ENCODE data around the gene DGLUCY. TPM values are rescaled to one million over a fixed set of nuclear protein-coding genes. Genes with fewer than 3 reads are reported as not detected.
"Not testable (repeated sequence)": the region's sequence is repeated elsewhere in the genome, so short reads cannot be mapped to it uniquely, and the experiment has no call there.

The DGLUCY gene
- total RNA-seq, 1 experiment from 2014 or later: 37.9 TPM

GRCh38 chr14:91138511-91139359 is 24.9 kb downstream of the DGLUCY start:
- DNase-seq (ENCODE audit: low spot score): peak; percentile 41

- DNase-seq (ENCODE audit: low spot score): no peak
Observed at GRCh38 chr14:91139776-91140175, 25.9 kb downstream of the DGLUCY start.

GRCh38 chr14:91140672-91141071 is 26.8 kb downstream of the DGLUCY start:
- peak; percentile 62 for DNase-seq (ENCODE audit: low spot score)

- no peak for DNase-seq (ENCODE audit: low spot score)
Observed at GRCh38 chr14:91142214-91142668, 28.4 kb downstream of the DGLUCY start.

GRCh38 chr14:91143862-91144261 is 30.0 kb downstream of the DGLUCY start:
- DNase-seq (ENCODE audit: low spot score): no peak

- DNase-seq (ENCODE audit: low spot score): no peak
Observed at GRCh38 chr14:91144425-91145145, 30.7 kb downstream of the DGLUCY start.

GRCh38 chr14:91145391-91146160 is 31.7 kb downstream of the DGLUCY start:
- no peak for DNase-seq (ENCODE audit: low spot score)

GRCh38 chr14:91146661-91147060 is 32.8 kb downstream of the DGLUCY start:
- no peak for DNase-seq (ENCODE audit: low spot score)

- DNase-seq (ENCODE audit: low spot score): peak; percentile 68
Observed at GRCh38 chr14:91149462-91149861, 35.6 kb downstream of the DGLUCY start.

GRCh38 chr14:91152499-91152898 is 38.6 kb downstream of the DGLUCY start:
- no peak for DNase-seq (ENCODE audit: low spot score)

- no peak for DNase-seq (ENCODE audit: low spot score)
Observed at GRCh38 chr14:91153360-91153759, 39.5 kb downstream of the DGLUCY start.

- peak; percentile 85 for DNase-seq (ENCODE audit: low spot score)
Observed at GRCh38 chr14:91154851-91155625, 41.2 kb downstream of the DGLUCY start.

GRCh38 chr14:91155626-91156089 is 41.8 kb downstream of the DGLUCY start:
- DNase-seq (ENCODE audit: low spot score): no peak

- DNase-seq (ENCODE audit: low spot score): not testable (repeated sequence)
Observed at GRCh38 chr14:91156142-91156666, 42.3 kb downstream of the DGLUCY start.

GRCh38 chr14:91156877-91157276 is 43.0 kb downstream of the DGLUCY start:
- DNase-seq (ENCODE audit: low spot score): not testable (repeated sequence)

GRCh38 chr14:91158091-91158790 is 44.4 kb downstream of the DGLUCY start:
- DNase-seq (ENCODE audit: low spot score): no peak

GRCh38 chr14:91159182-91159581 is 45.3 kb downstream of the DGLUCY start:
- no peak for DNase-seq (ENCODE audit: low spot score)

GRCh38 chr14:91159906-91160305 is 46.0 kb downstream of the DGLUCY start:
- DNase-seq (ENCODE audit: low spot score): no peak

- DNase-seq (ENCODE audit: low spot score): no peak
Observed at GRCh38 chr14:91163316-91163715, 49.4 kb downstream of the DGLUCY start.

- no peak for DNase-seq (ENCODE audit: low spot score)
Observed at GRCh38 chr14:91164676-91165075, 50.8 kb downstream of the DGLUCY start.
